SK-N-MC (cell line): Measurements from ENCODE around the gene ITPKB.

Experiments
- EZH2 ChIP-seq: fragments of 200-600 bp; sonication (generic); IDR thresholded peaks from one replicate; pipeline ENCODE4 v1.6.1; 2017; ENCODE audit warnings: antibody characterized with exemption
- POLR2AphosphoS5 ChIP-seq: IDR thresholded peaks from 2 replicates; pipeline ENCODE4 v1.6.1; 2012; ENCODE audit warnings: mild to moderate bottlenecking, low read depth, low read length, borderline replicate concordance

DNA sequence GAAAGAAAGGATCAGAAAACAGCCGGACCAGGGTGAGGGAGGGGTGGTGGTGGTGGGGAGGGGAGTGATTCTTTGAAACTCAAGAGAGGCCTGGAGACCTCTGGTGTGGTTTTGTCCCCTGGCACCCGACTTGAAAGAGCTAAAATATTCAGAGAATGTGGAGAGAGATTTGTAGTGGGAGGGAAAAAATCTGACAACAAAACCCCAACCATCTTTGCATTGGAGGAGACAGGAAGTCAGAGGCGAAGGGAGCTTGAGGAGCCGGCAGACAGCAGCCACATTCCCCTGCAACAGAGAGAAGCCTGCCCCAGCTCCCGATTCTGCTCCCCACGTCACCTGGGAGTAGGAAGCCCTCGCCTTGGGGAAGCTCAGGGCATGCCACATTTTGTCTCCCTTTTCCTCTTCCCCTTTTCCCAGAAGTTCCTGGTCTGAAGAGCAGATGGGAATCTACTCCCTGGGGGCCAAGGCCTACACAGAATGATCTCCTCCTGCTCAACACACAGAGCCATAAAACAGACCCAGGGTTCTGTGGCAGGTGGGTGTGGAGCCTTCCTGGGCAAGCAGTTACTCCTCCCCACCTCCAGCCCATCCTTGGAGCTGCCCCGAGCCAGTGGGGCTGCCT, 84.9 kb downstream of the ITPKB start:
- no peak for TF ChIP-seq POLR2AphosphoS5
- TF ChIP-seq EZH2 = no peak
